NCI-H510A (cell line): ENCODE measurements around the gene ASAP2.
A peak's percentile ranks its signal among the peaks of the same experiment; 100 is the strongest.

Experiments
- DNase-seq: peaks from one replicate; lab custom pipeline; 2025; lab: John Stamatoyannopoulos, UW

ASAP2 gene

DNA sequence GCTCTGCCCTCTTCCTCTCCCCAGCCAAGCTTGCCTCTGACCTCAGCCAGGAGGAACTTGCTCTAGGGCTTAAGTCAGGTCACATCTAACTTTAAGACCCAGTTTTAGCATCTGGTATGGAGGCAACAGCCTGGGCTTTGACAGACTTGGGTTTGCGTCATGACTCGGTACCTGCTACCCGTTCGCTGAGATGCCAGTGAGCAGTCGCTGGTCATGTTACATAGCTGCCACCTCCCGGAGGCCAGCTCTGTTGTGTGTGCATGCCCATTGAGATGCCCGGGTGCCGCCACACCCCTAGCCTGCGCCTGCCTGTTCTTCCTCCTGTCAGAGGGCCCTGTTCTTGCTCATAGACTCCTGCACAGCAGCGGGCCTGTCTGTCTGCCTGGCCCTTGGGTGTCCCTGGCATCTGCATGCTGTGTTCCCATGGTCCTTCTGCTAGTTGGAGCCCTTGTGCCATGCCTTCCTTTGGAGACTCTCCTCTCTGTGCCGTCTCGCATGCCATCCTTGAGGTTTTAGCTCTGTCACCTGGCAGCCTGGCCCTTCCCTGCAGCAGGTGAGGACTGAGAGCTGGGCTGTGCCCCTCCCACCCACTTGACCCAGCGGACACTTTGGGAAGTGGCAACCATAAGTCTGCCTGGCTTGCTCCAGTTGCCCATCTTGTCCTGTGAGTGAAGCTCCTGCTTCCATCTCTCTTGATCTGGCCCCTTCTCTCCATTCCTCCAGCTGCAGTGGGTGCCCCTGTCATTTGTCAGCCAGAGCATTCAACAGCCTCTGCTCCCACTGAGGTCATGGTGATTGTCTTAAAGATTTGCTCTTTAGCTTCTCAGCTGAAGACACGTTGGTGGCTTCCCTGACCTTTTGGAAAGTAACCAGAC is 24.9 kb downstream of the ASAP2 start:
- peak; percentile 15 for DNase-seq

GRCh38 chr2:9232166-9232479 is 25.5 kb downstream of the ASAP2 start:
- no peak for DNase-seq

GRCh38 chr2:9232886-9233285 is 26.3 kb downstream of the ASAP2 start:
- no peak for DNase-seq

DNA sequence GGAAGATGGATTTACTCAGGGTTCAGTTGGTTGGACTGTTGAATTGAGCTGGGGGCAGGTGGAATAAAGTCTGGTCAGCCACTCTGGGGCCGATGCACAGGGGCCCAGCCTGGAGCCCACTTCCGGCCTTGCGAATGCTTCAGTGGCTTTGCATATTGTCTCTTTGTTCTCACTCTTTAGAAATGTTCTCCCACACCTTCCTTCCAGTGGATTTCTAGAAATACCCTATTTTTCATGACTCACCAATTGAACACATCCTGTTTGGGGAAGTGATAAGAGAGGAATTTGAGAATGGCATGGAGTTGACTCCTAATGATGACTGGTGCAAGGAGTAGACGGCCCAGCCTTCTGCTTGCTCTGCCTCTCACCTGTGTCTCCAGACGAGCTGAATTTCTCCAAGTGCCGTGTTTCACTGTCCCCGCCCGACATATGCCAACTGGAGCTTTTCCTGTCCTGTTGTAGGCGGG is 28.1 kb downstream of the ASAP2 start:
- no peak for DNase-seq

DNA sequence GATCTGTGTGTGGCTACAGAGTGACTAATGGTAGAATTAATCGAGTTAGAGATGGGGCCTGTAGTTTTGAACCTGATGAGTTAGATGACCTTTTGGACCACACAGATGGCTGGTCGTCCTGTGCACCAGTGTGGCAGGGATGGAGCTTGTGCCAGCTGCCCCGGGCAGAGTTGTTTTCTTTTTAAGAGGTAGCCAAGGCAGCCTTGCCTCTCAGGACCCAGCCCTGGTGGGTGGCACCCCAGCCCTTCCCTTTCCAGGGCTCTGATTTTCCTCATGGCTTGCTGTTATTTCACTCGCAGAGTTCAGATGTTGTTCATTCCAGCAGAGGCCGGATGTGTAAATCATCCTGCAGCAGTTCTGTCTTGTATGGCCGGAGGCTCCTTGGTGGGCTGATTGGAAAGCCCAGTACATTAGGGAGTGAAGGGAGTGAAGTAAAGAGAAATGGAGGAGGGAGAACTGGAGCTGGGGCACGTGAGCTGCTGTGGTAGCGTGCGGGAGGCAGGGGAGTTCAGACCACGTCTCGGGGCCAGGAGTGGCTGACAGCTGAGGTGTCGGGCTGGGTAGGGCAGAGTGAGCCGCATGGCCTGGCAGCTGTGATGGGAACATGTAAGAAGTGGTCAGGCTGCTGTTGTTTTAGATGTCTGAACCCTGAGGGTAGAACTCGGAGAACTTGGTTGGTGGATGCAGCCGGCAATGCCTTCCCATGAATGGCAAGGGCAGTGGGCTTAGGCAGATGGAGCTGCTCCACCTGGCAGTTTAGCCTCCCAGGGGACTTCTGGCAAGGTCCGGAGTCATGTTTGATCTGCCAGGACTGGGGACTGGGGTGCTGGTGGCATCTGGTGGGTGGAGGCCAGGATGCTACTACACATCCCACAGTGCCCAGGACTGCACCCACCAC is 28.8 kb downstream of the ASAP2 start:
- no peak for DNase-seq

- DNase-seq, result no peak
Observed at GRCh38 chr2:9236045-9236344, 29.4 kb downstream of the ASAP2 start.

- no peak for DNase-seq
Observed at GRCh38 chr2:9236867-9237266, 30.3 kb downstream of the ASAP2 start.

GRCh38 chr2:9237831-9238230 is 31.2 kb downstream of the ASAP2 start:
- DNase-seq, result no peak

DNA sequence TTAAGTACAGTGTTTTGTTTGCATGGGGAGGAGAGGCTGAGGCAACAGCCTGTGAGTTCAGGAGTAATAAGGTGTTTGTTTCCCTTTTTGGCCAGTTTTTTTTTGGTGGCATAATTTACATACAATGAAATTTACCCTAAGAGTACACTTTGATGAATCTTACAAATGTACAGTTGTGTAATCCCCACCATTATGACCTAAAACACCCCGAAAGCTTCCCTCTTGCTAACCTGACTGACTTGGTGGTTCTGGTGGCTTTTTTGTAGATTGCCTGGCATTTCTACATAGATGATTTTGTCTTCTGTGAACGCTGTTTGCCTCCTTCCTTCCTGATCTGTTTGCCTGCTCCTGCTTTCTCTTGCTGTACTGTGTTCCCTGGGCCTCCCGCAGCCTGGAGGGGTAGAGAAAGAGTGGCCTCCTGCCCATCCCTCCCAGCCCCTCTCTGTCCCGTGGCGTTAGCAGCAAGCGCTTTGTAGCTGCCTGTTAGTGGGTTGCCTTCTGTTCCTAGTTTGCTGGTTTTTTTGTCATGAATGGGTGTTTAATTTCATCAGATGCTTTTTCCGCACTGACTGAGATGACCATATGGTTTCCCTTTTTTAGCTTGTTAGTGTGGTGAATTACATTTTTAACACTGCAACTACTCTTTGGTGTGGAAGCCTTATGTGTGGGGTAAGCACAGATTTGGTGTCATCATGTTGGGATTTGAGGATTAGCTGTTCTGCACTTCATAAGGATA is 32.1 kb downstream of the ASAP2 start:
- DNase-seq, result no peak

DNA sequence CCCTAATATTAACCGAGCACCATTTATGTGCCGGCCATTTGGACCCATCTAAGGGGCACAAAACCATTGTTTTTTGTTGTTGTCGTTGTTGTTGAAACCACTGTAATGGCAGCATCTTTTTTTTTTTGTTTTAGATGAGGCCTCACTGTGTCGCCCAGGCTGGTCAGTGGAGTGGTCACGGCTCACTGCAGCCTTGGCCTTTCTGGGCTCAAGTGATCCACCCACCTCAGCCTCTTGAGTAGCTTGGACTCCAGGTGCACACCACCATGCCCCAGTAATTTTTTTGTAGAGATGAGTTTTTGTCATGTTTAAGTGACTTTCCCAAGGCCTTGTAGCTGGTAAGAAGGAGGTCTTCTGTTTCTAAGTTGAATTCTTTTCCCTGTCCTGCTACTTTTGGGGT is 33.0 kb downstream of the ASAP2 start:
- no peak for DNase-seq

DNA sequence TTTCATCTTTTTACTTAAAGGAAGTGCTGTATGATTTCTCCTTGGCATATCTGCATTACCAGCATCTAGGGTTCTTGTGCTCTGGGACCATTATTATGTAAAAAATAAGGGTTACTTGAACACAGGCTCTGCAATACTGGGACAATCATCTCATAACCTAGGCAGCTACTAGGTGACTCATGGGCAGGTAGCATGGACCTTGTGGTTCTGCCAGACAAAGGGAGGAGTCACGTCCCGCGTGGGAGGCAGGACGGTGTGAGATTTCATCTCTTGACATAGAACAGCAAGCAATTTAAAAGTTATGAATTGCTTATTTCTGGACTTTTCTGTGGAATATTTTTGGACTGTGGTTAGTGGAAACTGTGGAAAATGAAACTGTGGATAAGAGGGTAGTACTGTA is 34.1 kb downstream of the ASAP2 start:
- no peak for DNase-seq

DNA sequence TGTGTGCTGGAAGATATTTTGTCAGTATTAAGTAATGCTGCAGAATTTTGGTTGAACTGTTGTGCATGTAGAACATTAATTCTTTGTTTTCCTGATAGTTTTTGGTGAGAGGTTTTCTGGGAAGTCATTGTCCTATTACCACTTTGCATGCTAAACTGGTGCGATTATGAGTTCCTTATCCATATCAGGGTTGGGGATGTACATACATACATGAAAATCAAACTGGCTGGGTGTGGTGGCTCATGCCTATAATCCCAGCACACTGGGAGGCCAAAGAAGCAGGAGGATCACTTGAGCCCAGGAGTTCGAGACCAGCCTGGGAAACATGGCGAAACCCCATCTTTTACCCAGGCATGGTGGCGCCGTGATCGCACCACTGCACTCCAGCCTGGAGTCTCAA is 34.6 kb downstream of the ASAP2 start:
- DNase-seq, result no peak

DNA sequence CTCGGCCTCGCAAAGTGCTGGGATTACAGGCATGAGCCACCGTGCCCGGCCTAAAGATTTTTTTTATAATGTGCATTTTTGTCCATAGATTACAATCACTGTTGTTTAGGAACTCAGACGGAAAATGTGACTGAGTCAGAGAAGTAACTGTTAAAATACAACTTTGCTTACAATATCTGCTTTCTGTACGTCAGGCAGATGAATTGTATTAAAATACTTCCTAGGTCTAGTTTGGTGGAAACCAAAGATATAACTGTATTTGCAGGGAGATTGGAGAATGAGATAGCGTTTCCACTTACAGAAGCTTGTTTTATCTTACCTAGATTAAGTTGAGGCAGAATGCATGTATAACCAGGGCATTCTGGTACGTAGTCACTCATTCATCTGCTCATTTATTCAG is 36.7 kb downstream of the ASAP2 start:
- no peak for DNase-seq

GRCh38 chr2:9244985-9245544 is 38.5 kb downstream of the ASAP2 start:
- DNase-seq, result no peak

GRCh38 chr2:9247177-9247576 is 40.6 kb downstream of the ASAP2 start:
- no peak for DNase-seq

DNA sequence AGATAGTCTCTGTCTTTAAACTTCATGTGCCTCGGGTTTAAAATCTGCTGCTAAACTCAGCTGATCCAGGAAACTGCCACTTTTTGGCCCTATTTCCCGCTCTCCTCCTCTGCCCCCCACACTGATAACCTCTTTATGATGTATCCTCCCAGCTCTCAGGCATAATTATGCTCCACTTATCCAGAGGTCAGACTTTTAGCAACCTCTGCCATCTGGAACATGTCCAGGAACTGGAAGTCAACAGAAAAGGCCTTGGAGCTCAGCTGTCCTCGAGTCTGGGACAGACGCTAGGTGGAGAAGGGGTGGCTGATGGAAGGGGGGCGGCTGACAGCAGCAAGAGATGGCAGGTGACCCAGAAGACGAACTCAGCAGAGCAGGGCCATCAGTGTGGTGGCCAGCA is 41.2 kb downstream of the ASAP2 start:
- peak; percentile 21 for DNase-seq

DNA sequence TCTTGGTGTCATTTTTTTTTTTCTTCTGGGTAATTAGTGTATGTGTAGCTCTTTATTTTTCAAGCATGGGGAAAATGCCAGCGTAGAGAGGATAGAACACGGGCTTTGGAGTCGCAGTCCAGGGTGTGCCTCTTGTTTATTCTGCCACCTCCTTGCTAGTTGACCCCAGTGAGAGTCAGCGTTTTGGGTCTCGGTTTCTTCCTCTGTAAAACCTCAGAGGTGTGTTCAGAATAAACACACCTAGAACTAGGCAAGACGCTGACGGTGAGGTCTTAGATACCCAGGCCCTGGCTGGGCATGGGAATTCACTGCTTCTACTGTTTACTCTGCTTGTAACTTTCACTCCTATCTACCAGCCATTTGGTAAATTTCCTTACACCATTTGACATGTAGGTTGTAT is 41.8 kb downstream of the ASAP2 start:
- no peak for DNase-seq

- DNase-seq, result no peak
Observed at GRCh38 chr2:9249020-9249800, 42.6 kb downstream of the ASAP2 start.

DNA sequence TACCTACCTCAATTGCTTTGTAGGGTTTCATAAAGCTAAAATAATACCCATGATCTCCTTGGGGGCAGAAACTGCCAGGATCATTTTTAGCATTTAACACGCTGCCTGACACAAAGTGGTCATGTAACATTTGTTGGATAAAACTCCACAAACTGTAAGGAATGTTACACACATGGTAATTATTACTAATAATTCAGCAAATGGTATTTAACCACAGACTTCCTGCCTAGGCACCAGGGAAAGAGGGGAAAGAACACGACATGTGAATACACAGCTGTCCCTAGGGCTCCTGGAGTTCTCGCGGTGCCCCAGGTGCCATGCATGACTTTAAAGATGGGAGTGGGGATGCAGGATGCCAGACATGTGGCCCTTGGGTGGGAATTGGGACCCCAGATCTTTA is 43.5 kb downstream of the ASAP2 start:
- DNase-seq, result no peak

DNA sequence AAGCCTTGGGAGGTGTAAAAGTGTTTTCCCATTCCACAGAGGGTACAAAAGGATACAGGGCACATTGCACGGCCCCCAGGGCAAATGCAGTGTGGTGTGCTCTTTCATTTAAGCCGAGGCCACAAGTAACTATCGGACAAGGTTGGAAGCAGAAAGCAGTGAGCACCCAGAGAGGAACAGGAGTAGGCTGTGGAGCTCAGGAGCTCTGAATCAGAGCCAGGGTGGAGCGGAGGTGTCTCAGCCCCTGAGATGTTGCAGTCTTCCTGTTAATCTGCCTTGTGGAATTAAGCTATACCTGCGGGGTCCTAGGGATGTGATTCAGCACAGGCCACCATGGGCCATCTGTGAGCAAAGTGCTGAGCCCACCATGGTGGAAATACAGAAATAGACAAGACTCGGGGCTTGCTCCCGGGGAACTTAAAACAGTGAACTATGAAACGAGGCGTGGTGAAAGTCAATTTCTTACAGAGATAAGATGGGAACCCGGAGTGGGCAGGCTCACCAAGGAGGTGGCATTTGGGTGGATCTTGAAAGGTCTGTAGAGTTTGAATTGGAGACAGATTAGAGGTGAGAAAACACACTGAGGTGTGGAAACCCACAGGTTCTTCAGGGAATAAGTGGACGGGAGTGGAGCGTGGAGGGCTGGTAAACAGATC is 44.0 kb downstream of the ASAP2 start:
- DNase-seq, result no peak
